ENCODE measurements around the gene CA9.
"Not testable (repeated sequence)": the region's sequence is repeated elsewhere in the genome, so short reads cannot be mapped to it uniquely, and the experiment has no call there.

CA9 gene

GRCh38 chr9:35673132-35674024, at the start of gene CA9:
CA9 (plus strand) TSS chr9:35673928; CDS start chr9:35673960, 32 bp downstream.
- no peak for DNase-seq

GRCh38 chr9:35627575-35627974, 46.2 kb upstream of the CA9 start:
- DNase-seq = no peak

- no peak for DNase-seq
These were observed 45.2 kb upstream of the CA9 start for GRCh38 chr9:35628389-35628991.

GRCh38 chr9:35629597-35629996, 44.1 kb upstream of the CA9 start:
- DNase-seq = no peak

GRCh38 chr9:35635730-35636129, 38.0 kb upstream of the CA9 start:
- DNase-seq = no peak

GRCh38 chr9:35636135-35636876, 37.4 kb upstream of the CA9 start:
- DNase-seq = no peak

GRCh38 chr9:35636877-35637246, 36.9 kb upstream of the CA9 start:
- DNase-seq = not testable (repeated sequence)

GRCh38 chr9:35637427-35637955, 36.2 kb upstream of the CA9 start:
- DNase-seq = not testable (repeated sequence)

- not testable (repeated sequence) for DNase-seq
These were observed 35.0 kb upstream of the CA9 start for GRCh38 chr9:35638751-35639150.

- DNase-seq = not testable (repeated sequence)
These were observed 34.5 kb upstream of the CA9 start for GRCh38 chr9:35639225-35639624.

- DNase-seq = no peak
These were observed 34.1 kb upstream of the CA9 start for GRCh38 chr9:35639631-35640030.

GRCh38 chr9:35640431-35640830, 33.3 kb upstream of the CA9 start:
- DNase-seq = not testable (repeated sequence)

GRCh38 chr9:35641478-35641877, 32.2 kb upstream of the CA9 start:
- not testable (repeated sequence) for DNase-seq

- DNase-seq = no peak
These were observed 30.7 kb upstream of the CA9 start for GRCh38 chr9:35643046-35643445.

GRCh38 chr9:35645736-35646135, 28.0 kb upstream of the CA9 start:
- not testable (repeated sequence) for DNase-seq

GRCh38 chr9:35646153-35646532, 27.6 kb upstream of the CA9 start:
- peak; percentile 49 for DNase-seq

- peak; percentile 74 for DNase-seq
These were observed 27.0 kb upstream of the CA9 start for GRCh38 chr9:35646533-35647265.

GRCh38 chr9:35649431-35650340, 24.0 kb upstream of the CA9 start:
- no peak for DNase-seq

- DNase-seq = no peak
These were observed 23.2 kb upstream of the CA9 start, which contains the start of gene SIT1 for GRCh38 chr9:35650341-35651158. SIT1 (minus strand) TSS chr9:35650931; CDS start chr9:35650853, 78 bp downstream.

Measured in NCI-H2227 treated with DMSO at 0.1 percent for 48 hours (cell line).